K562 (cell line): ENCODE data around the gene LRRC74B. TPM values are rescaled to one million over a fixed set of nuclear protein-coding genes. Genes with fewer than 3 reads are reported as not detected.

ENCODE experiments used
- ARID3A ChIP-seq: IDR thresholded peaks from 2 replicates; pipeline ENCODE4 v1.6.1; 2012; ENCODE audit warnings: low read depth, low read length, improper control_type of control experiment, borderline replicate concordance
- BCL6 ChIP-seq: fragments of 250-450 bp; sonication (Bioruptor Pico); IDR thresholded peaks from 2 replicates; pipeline ENCODE4 v1.4.0; 2020
- C11orf30 ChIP-seq: fragments of 450-650 bp; IDR thresholded peaks from 2 replicates; pipeline ENCODE4 v1.6.1; 2016; ENCODE audit warnings: low read depth, mild to moderate bottlenecking
- CBX8 ChIP-seq: fragments of 200-600 bp; sonication (generic); IDR thresholded peaks from 2 replicates; pipeline ENCODE4 v1.6.1; 2012; ENCODE audit warnings: borderline replicate concordance, mixed run types, low read depth, mild to moderate bottlenecking, moderate library complexity, mixed read lengths, low read length, control low read depth, inconsistent platforms; ENCODE audit not compliant: poor library complexity, severe bottlenecking; ENCODE audit errors: extremely low read depth
- CEBPB ChIP-seq: fragments of 450-650 bp; IDR thresholded peaks from 2 replicates; pipeline ENCODE4 v1.6.1; 2016; ENCODE audit warnings: missing genetic modification characterization, missing compliant biosample characterization
- DACH1 ChIP-seq: fragments of 450-650 bp; IDR thresholded peaks from 2 replicates; pipeline ENCODE4 v1.6.1; 2018; ENCODE audit not compliant: partially characterized antibody
- E2F5 ChIP-seq: sonication (generic); formaldehyde crosslinking; IDR thresholded peaks from 2 replicates; pipeline ENCODE4 v1.8.0; 2022; ENCODE audit warnings: mild to moderate bottlenecking, missing genetic modification reagents
- ELF4 ChIP-seq: fragments of 450-650 bp; formaldehyde crosslinking; IDR thresholded peaks from 2 replicates; pipeline ENCODE4 v1.4.0; 2022; ENCODE audit warnings: missing genetic modification characterization
- ETS1 ChIP-seq: conservative IDR thresholded peaks from 2 replicates; pipeline ENCODE4 v1.6.1; 2011; ENCODE audit warnings: low read depth, mild to moderate bottlenecking, low read length; ENCODE audit not compliant: control insufficient read depth
- GATAD2A ChIP-seq: fragments of 450-650 bp; IDR thresholded peaks from 2 replicates; pipeline ENCODE4 v1.6.1; 2017
- HMG20A ChIP-seq: fragments of 450-650 bp; formaldehyde crosslinking; conservative IDR thresholded peaks from 2 replicates; pipeline ENCODE4 v1.4.0; 2020; ENCODE audit warnings: mild to moderate bottlenecking, mixed read lengths
- KAT8 ChIP-seq: fragments of 450-650 bp; IDR thresholded peaks from 2 replicates; pipeline ENCODE4 v1.6.1; 2016; ENCODE audit warnings: low read depth, mild to moderate bottlenecking
- MTA3 ChIP-seq: fragments of 450-650 bp; formaldehyde crosslinking; IDR thresholded peaks from 2 replicates; pipeline ENCODE4 v1.6.1; 2017; ENCODE audit warnings: mild to moderate bottlenecking, borderline replicate concordance
- PCBP1 ChIP-seq: fragments of 200-400 bp; formaldehyde crosslinking; IDR thresholded peaks from 2 replicates; pipeline ENCODE4 v1.6.1; 2018; ENCODE audit warnings: mild to moderate bottlenecking, low read depth, low read length; ENCODE audit not compliant: poor library complexity, severe bottlenecking
- PML ChIP-seq: IDR thresholded peaks from 2 replicates; pipeline ENCODE4 v1.6.1; 2012; ENCODE audit warnings: low read length, inconsistent platforms
- PRMT5 ChIP-seq: sonication (generic); formaldehyde crosslinking; IDR thresholded peaks from 2 replicates; pipeline ENCODE4 v1.5.0; 2020; ENCODE audit warnings: missing genetic modification reagents
- SAP30 ChIP-seq: fragments of 200-600 bp; sonication (generic); IDR thresholded peaks from 2 replicates; pipeline ENCODE4 v1.6.1; 2012; ENCODE audit warnings: borderline replicate concordance, low read depth, mild to moderate bottlenecking, moderate library complexity, low read length, control low read depth, inconsistent platforms; ENCODE audit not compliant: insufficient read depth, poor library complexity, severe bottlenecking
- SNIP1 ChIP-seq: fragments of 450-650 bp; IDR thresholded peaks from 2 replicates; pipeline ENCODE4 v1.7.1; 2017; ENCODE audit warnings: low read depth, mild to moderate bottlenecking
- SRSF7 ChIP-seq: fragments of 200-400 bp; formaldehyde crosslinking; optimal IDR thresholded peaks from 2 replicates; pipeline ENCODE3; 2017; ENCODE audit warnings: mild to moderate bottlenecking, low read depth, low read length
- TAF1 ChIP-seq: IDR thresholded peaks from 2 replicates; pipeline ENCODE4 v1.6.1; 2011; ENCODE audit warnings: mild to moderate bottlenecking, low read length, moderate library complexity; ENCODE audit not compliant: insufficient read depth, control insufficient read depth, severe bottlenecking; ENCODE audit errors: extremely low read depth
- THAP7 ChIP-seq: fragments of 250-450 bp; sonication (Bioruptor Pico); IDR thresholded peaks from 2 replicates; pipeline ENCODE4 v1.5.0; 2021
- ZBTB26 ChIP-seq: fragments of 450-650 bp; formaldehyde crosslinking; IDR thresholded peaks from 2 replicates; pipeline ENCODE4 v1.4.0; 2022; ENCODE audit warnings: missing genetic modification characterization
- ZKSCAN3 ChIP-seq: fragments of 250-450 bp; sonication (Bioruptor Pico); IDR thresholded peaks from 2 replicates; pipeline ENCODE4 v1.4.0; 2020
- ZNF347 ChIP-seq: fragments of 450-650 bp; formaldehyde crosslinking; IDR thresholded peaks from 2 replicates; pipeline ENCODE4 v1.4.0; 2020; ENCODE audit warnings: low read depth, mild to moderate bottlenecking, moderate library complexity
- ZNF785 ChIP-seq: fragments of 250-450 bp; sonication (Bioruptor Pico); IDR thresholded peaks from 2 replicates; pipeline ENCODE4 v1.4.0; 2020; ENCODE audit warnings: mild to moderate bottlenecking
- polyA plus RNA-seq, 8 experiments: library from polyadenylated mRNA; depleted of rRNA in 4 of 8; stranded (reverse) in 5 of 8; unstranded in 3 of 8; fragments of >200 nt; fragmentation: Nextera tagmentation in 2 of 8; fragmentation: Illumina TruSeq in 1 of 8; extraction: Ambion mirVana in 2 of 8; extraction: Trizol in 1 of 8; gene quantifications; 2 replicates each; pipeline versions ENCODE4 v1.2.1 to v1.2.3, GENCODE V29; 2011 to 2014; ENCODE audit warnings: inconsistent platforms in 1 of 8, missing spikeins in 1 of 8
- total RNA-seq, 7 experiments: library from RNA; depleted of rRNA in 6 of 7; stranded (reverse); fragments of >200 nt in 6 of 7; fragmentation: Illumina TruSeq in 2 of 7; extraction: Trizol in 2 of 7; gene quantifications; 2 replicates each; pipeline versions ENCODE4 v1.2.1 to v1.2.3, GENCODE V29; 2011 to 2021; ENCODE audit warnings: low replicate concordance in 1 of 7

Gene LRRC74B
- total and polyA plus RNA-seq, 9 of the 15 experiments (the other 6 are each of a cell fraction or from before 2014, with no cell fraction given) = not detected

- no peak for TF ChIP-seq DACH1
- no peak for TF ChIP-seq ARID3A
- no peak for TF ChIP-seq ZNF785 (CRISPR knock-in tag)
- TF ChIP-seq PCBP1 = no peak
- TF ChIP-seq MTA3 = no peak
- TF ChIP-seq CBX8 = no peak
- no peak for TF ChIP-seq PML
- no peak for TF ChIP-seq THAP7 (CRISPR knock-in tag)
- no peak for TF ChIP-seq ZKSCAN3 (CRISPR knock-in tag)
- no peak for TF ChIP-seq SNIP1
- TF ChIP-seq SRSF7 = no peak
- no peak for TF ChIP-seq BCL6 (CRISPR knock-in tag)
- no peak for TF ChIP-seq HMG20A
- TF ChIP-seq KAT8 = no peak
- TF ChIP-seq PRMT5 (CRISPR knock-in tag) = no peak
- no peak for TF ChIP-seq C11orf30
- TF ChIP-seq SAP30 = no peak
- no peak for TF ChIP-seq ETS1
- peak; percentile 50 for TF ChIP-seq ELF4
- no peak for TF ChIP-seq ZNF347 (CRISPR knock-in tag)
- TF ChIP-seq GATAD2A = no peak
- no peak for TF ChIP-seq CEBPB
- no peak for TF ChIP-seq TAF1
- no peak for TF ChIP-seq E2F5
- TF ChIP-seq ZBTB26 (CRISPR knock-in tag) = 0 out of 2 replicates have a peak, but pooled peaks have one; percentile 9
Observed at GRCh38 chr22:21003782-21004181, 42.0 kb upstream of the LRRC74B start (continued).
